OCI-LY7 (cell line): ENCODE measurements around the gene GJC1. TPM values are rescaled to one million over a fixed set of nuclear protein-coding genes. Genes with fewer than 3 reads are reported as not detected.
"Not testable (repeated sequence)": the region's sequence is repeated elsewhere in the genome, so short reads cannot be mapped to it uniquely, and the experiment has no call there.

Source experiments
- BruUV-seq: library from RNA; stranded (reverse); fragments of 400-500 nt; replicated peaks from 2 replicates; lab custom pipeline; 2021; lab: Mats Ljungman, UMichigan
- CTCF ChIA-PET: fragments of 300-600 bp; sonication (Branson Sonifier 250); formaldehyde crosslinking; loops from one replicate; lab custom pipeline; 2022; ENCODE audit warnings: antibody characterized with exemption; ENCODE audit not compliant: unreplicated experiment; lab: Charles Lee
- POLR2A ChIA-PET: fragments of 300-600 bp; sonication (Branson Sonifier 250); formaldehyde crosslinking; loops from one replicate; lab custom pipeline; 2022; ENCODE audit warnings: antibody characterized with exemption; lab: Charles Lee
- DNase-seq: peaks from one replicate; pipeline ENCODE4 v3.0.0-alpha.2; 2015; ENCODE audit warnings: low spot score
- H2AFZ ChIP-seq: fragments of 200-600 bp; sonication (generic), shearing (Covaris generic); 2 replicates; pipeline ENCODE4 v1.6.1; 2014; ENCODE audit warnings: mild to moderate bottlenecking, antibody characterized with exemption, low read length, moderate library complexity
- H3K27ac ChIP-seq: fragments of 200-600 bp; sonication (generic); 2 replicates; pipeline ENCODE4 v1.5.1; 2014; ENCODE audit warnings: mixed run types, low read depth, mild to moderate bottlenecking, moderate library complexity, low read length, inconsistent platforms; ENCODE audit not compliant: poor library complexity, severe bottlenecking
- H3K36me3 ChIP-seq: fragments of 200-600 bp; sonication (generic); 2 replicates; pipeline ENCODE4 v1.6.1; 2014; ENCODE audit warnings: mild to moderate bottlenecking, antibody characterized with exemption, low read length, moderate library complexity, mixed read lengths; ENCODE audit not compliant: insufficient read depth
- H3K4me1 ChIP-seq: fragments of 200-600 bp; sonication (generic); 2 replicates; pipeline ENCODE4 v1.5.1; 2014; ENCODE audit warnings: mild to moderate bottlenecking, low read length; ENCODE audit not compliant: insufficient read depth, poor library complexity, severe bottlenecking
- H3K4me2 ChIP-seq: fragments of 200-600 bp; sonication (generic); 2 replicates; pipeline ENCODE4 v1.6.1; 2014; ENCODE audit warnings: mild to moderate bottlenecking, low read length
- H3K4me3 ChIP-seq: fragments of 200-600 bp; sonication (generic); 2 replicates; pipeline ENCODE4 v1.5.1; 2014; ENCODE audit warnings: mild to moderate bottlenecking, low read depth, low read length; ENCODE audit not compliant: poor library complexity, severe bottlenecking
- H3K79me2 ChIP-seq: fragments of 200-600 bp; sonication (generic); 2 replicates; pipeline ENCODE4 v1.6.1; 2016; ENCODE audit warnings: low read depth, mild to moderate bottlenecking, low read length, moderate library complexity, mixed read lengths; ENCODE audit not compliant: insufficient read depth
- H3K9me2 ChIP-seq: fragments of 200-600 bp; sonication (generic); 2 replicates; pipeline ENCODE4 v1.6.1; 2016; ENCODE audit warnings: mild to moderate bottlenecking, low read length, mixed read lengths; ENCODE audit not compliant: insufficient read depth
- H3K9me3 ChIP-seq: fragments of 200-600 bp; sonication (generic); 2 replicates; pipeline ENCODE4 v1.6.1; 2014; ENCODE audit warnings: mild to moderate bottlenecking, mixed run types, low read length, mixed read lengths
- H4K20me1 ChIP-seq: fragments of 200-600 bp; sonication (generic); 2 replicates; pipeline ENCODE4 v1.6.1; 2014; ENCODE audit warnings: mild to moderate bottlenecking, antibody characterized with exemption, low read length, moderate library complexity, mixed read lengths; ENCODE audit not compliant: insufficient read depth
- CTCF ChIP-seq: fragments of 200-600 bp; sonication (generic); conservative IDR thresholded peaks from 2 replicates; pipeline ENCODE4 v1.5.1; 2014; ENCODE audit warnings: mild to moderate bottlenecking, antibody characterized with exemption, low read length, moderate library complexity, mixed read lengths
- EZH2phosphoT487 ChIP-seq: fragments of 200-600 bp; sonication (generic); IDR thresholded peaks from 2 replicates; pipeline ENCODE4 v1.6.1; 2018; ENCODE audit warnings: low read depth, borderline replicate concordance, mild to moderate bottlenecking, mixed run types, antibody characterized with exemption, low read length, moderate library complexity, mixed read lengths
- intact Hi-C: fragments of 100-400 bp; cut with micrococcal nuclease; formaldehyde crosslinking; loops from one replicate; pipeline ENCODE4 v1.10.0; 2022; ENCODE audit not compliant: unreplicated experiment
- total RNA-seq, 2 experiments: library from RNA; depleted of rRNA in 1 of 2; stranded (reverse); fragments of >200 nt in 1 of 2; shearing (Covaris generic) in 1 of 2; gene quantifications; 2 replicates each; pipeline ENCODE4 v1.2.3, GENCODE V29; 2014 to 2022

GJC1 gene
- total RNA-seq, 2 experiments from 2014 or later, result 14.2 to 19.5 TPM

- Histone ChIP-seq H3K27ac (no peak overlapping the region), H3K4me2 (no peak overlapping the region), H2AFZ (no peak overlapping the region), H4K20me1 (no peaks in the 10 kb centered on the region), H3K4me1 (no peaks in the 10 kb centered on the region), H3K4me3 (no peak overlapping the region), H3K9me3 (no peaks in the 10 kb centered on the region), H3K79me2 (no peaks in the 10 kb centered on the region), H3K36me3 (no peaks in the 10 kb centered on the region), H3K9me2 (no peaks in the 10 kb centered on the region)
- DNase-seq, result no peak
- BruUV-seq, result no TSS peak
- ChIA-PET CTCF (no interaction called here), POLR2A (no interaction called here)
- intact Hi-C loops, result no loop called here
- TF ChIP-seq CTCF (no peak), EZH2phosphoT487 (no peak)
Measured at GRCh38 chr17:44757918-44758413, 72.1 kb downstream of the GJC1 start.

GRCh38 chr17:44757045-44757917 is 72.8 kb downstream of the GJC1 start:
- TF ChIP-seq CTCF, result no peak
- no peak for TF ChIP-seq EZH2phosphoT487
- no peaks in the 10 kb centered on the region for H3K79me2 ChIP-seq
- no peak overlapping the region for H3K4me2 ChIP-seq
- intact Hi-C loops, result no loop called here
- no peak overlapping the region for H3K4me3 ChIP-seq
- H2AFZ ChIP-seq, result no peak overlapping the region
- H3K27ac ChIP-seq, result no peak overlapping the region
- no peaks in the 10 kb centered on the region for H3K36me3 ChIP-seq
- BruUV-seq, result no TSS peak
- H3K9me3 ChIP-seq, result no peaks in the 10 kb centered on the region
- H3K9me2 ChIP-seq, result no peaks in the 10 kb centered on the region
- ChIA-PET CTCF (no interaction called here), POLR2A (interaction anchor here (0.6 kb wide), 1 partner anchor 18 kb away, joined by 3 read pairs; no protein-coding TSS in a partner anchor)
- H3K4me1 ChIP-seq, result no peaks in the 10 kb centered on the region
- DNase-seq, result no peak
- H4K20me1 ChIP-seq, result no peaks in the 10 kb centered on the region

GRCh38 chr17:44755180-44755579 is 74.9 kb downstream of the GJC1 start:
- H3K9me3 ChIP-seq, H4K20me1 ChIP-seq, H2AFZ ChIP-seq, H3K79me2 ChIP-seq, H3K27ac ChIP-seq, CTCF ChIA-PET, H3K9me2 ChIP-seq, H3K4me2 ChIP-seq, intact Hi-C loops, DNase-seq, H3K4me3 ChIP-seq, H3K4me1 ChIP-seq, BruUV-seq: not testable (repeated sequence)
- POLR2A ChIA-PET, result interaction anchor here (0.6 kb wide), 1 partner anchor 116 kb away, joined by 3 read pairs; no protein-coding TSS in a partner anchor
- peaks cover 12% of the 10 kb centered on the region; the same call in 1 of the 2 replicates for H3K36me3 ChIP-seq
